WI38 (cell line): Measurements from ENCODE around the gene PLD5.

Source experiments
- H3K4me3 ChIP-seq: 2 replicates; pipeline ENCODE4 v1.5.1; 2011; ENCODE audit warnings: low read depth, mild to moderate bottlenecking, control low read depth, low read length
- CTCF ChIP-seq: IDR thresholded peaks from 2 replicates; pipeline ENCODE4 v1.5.1; 2012; ENCODE audit warnings: low read depth, mild to moderate bottlenecking, control low read depth, low read length

PLD5 gene

GRCh38 chr1:242440757-242441156, 83.7 kb downstream of the PLD5 start:
- TF ChIP-seq CTCF: no peak
- H3K4me3 ChIP-seq: no peak overlapping the region

- TF ChIP-seq CTCF: no peak
- H3K4me3 ChIP-seq: no peak overlapping the region
These were observed 89.3 kb downstream of the PLD5 start for GRCh38 chr1:242435200-242435599.

DNA sequence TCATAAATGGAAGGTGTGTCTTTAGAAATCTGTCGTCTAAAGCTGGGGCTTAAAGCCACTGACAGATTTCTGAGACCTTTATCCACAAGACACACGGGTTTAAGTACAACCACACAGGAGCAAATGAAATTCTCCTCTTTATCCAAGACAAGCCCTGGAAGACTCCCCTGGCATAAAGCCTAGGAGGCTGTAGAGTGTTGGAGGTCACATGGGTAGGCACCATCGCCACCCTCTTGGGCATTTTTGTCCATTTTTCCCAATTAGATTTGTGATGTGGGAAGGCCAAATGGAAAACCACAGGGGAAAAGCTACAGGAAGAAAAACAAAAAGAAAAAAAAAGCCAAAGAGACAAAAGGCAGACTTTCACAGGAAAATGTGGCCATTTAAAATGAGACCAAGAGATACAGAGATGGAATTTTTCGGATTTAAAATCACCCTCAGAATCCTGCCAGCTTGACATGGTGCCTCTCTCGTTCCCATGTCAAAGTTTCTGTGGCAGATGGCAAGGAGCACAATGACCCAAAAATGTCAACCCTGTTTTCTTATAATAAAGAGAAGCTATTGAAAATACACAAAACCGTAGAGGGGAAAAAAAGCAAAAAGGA, 91.9 kb downstream of the PLD5 start:
- no peak overlapping the region for H3K4me3 ChIP-seq
- no peak for TF ChIP-seq CTCF

- TF ChIP-seq CTCF: no peak
These were observed 92.7 kb downstream of the PLD5 start for GRCh38 chr1:242431786-242432185.

DNA sequence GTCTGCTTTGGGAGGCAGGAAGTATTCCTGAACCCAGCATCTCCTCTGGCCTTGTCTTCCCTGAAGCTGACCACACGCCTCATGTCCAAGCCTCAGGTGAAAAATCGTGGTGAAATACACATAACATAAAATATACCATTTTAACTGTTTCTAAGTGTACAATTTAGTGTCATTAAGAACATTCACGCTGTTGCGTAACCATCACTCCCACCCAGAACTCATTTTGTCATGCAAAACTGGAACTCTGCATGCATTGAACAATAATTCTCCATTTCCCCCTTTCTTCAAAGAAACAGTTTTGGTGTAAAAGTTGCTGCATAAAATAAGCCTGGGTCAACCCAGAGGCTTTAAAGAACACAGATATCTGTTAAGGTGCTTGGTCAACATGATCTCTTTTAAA, 93.5 kb downstream of the PLD5 start:
- no peak for TF ChIP-seq CTCF
- no peak overlapping the region for H3K4me3 ChIP-seq

More at GRCh38 chr1:242431786-242432185, 92.7 kb downstream of the PLD5 start:
- H3K4me3 ChIP-seq: no peak overlapping the region

- no peak overlapping the region for H3K4me3 ChIP-seq
- no peak for TF ChIP-seq CTCF
These were observed 95.9 kb downstream of the PLD5 start for GRCh38 chr1:242428399-242429190.

DNA sequence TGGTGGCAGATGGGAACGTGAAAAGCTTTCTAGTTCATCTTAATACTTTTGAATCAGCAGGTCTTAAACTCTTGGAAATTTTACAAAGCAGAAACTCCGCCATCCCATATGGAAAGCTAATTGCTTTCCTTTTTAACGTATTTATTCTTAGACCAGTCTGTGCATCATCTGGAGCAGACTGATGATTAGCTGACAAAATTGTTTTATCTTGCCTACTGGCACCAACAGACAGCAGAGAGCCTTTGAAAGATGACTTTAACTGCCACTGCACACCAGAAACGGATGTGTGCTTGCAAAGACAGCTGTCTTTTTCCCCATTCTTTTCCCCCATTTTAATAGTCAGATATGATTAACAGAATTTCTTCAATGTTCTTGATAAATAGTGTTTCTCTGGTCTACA, 97.0 kb downstream of the PLD5 start:
- no peak overlapping the region for H3K4me3 ChIP-seq
- TF ChIP-seq CTCF: no peak
